ENCODE measurements around the gene NUDT22. TPM values are rescaled to one million over a fixed set of nuclear protein-coding genes. Genes with fewer than 3 reads are reported as not detected.

Gene NUDT22
- total RNA-seq, 3 donors from 2014 or later, result 34.2 to 58.0 (median 36.7) TPM

GRCh38 chr11:64260147-64260708 is 34.2 kb downstream of the NUDT22 start:
- TF ChIP-seq POLR2A (IDR thresholded peaks at IDR 0.05), result no peak
- no peak for TF ChIP-seq POLR2AphosphoS5 (IDR thresholded peaks at IDR 0.05)
- no peak for TF ChIP-seq CTCF (IDR thresholded peaks at IDR 0.05)
- H3K4me3 ChIP-seq, result no peak overlapping the region
- no peaks in the 10 kb centered on the region for H3K36me3 ChIP-seq
- no peak for DNase-seq (ENCODE audit: low spot score in 2 of 2)
- intact Hi-C loops (cut with DNase I; ENCODE audit: low total_unique reads), result no loop called here
- H3K27me3 ChIP-seq, result no peaks in the 10 kb centered on the region
- H3K9me3 ChIP-seq, result no peaks in the 10 kb centered on the region
- H3K4me1 ChIP-seq, result no peaks in the 10 kb centered on the region
- H3K27ac ChIP-seq, result no peak overlapping the region

DNA sequence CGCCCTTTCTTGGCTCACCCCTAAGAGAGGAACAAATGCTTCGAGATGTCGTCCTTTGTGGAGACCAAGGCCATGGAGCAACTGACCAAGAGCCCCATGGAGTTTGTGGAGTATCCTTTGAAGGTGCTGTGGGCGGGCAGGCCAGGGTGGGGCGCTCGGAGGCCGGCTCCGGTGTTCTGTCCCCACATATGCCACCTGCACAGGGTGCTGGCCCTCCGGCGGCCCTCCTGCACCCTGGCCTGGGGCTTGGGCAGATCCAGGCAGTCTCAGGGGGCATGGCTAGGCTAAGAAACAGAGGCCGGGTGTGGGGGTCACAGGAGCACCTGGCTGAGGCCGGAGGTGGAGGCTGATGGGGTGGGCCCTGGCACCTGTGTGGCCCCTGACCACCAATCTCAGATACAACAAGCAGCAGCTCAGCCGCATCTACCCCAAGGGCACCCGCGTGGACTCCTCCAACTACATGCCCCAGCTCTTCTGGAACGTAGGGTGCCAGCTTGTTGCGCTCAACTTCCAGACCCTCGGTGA is 35.5 kb downstream of the NUDT22 start:
- H3K27me3 ChIP-seq, result no peaks in the 10 kb centered on the region
- no peak overlapping the region for H3K27ac ChIP-seq
- intact Hi-C loops (cut with DNase I; ENCODE audit: low total_unique reads), result no loop called here
- H3K9me3 ChIP-seq, result no peaks in the 10 kb centered on the region
- H3K4me1 ChIP-seq, result no peaks in the 10 kb centered on the region
- TF ChIP-seq CTCF (IDR thresholded peaks at IDR 0.05) (no peak), POLR2A (IDR thresholded peaks at IDR 0.05) (no peak), POLR2AphosphoS5 (IDR thresholded peaks at IDR 0.05) (no peak)
- no peak for DNase-seq (ENCODE audit: low spot score in 2 of 2)
- no peaks in the 10 kb centered on the region for H3K36me3 ChIP-seq
- no peak overlapping the region for H3K4me3 ChIP-seq

- intact Hi-C loops (cut with DNase I; ENCODE audit: low total_unique reads), result no loop called here
- H3K4me3 ChIP-seq, result no peak overlapping the region
- H3K27ac ChIP-seq, result no peak overlapping the region
- no peaks in the 10 kb centered on the region for H3K27me3 ChIP-seq
- no peaks in the 10 kb centered on the region for H3K36me3 ChIP-seq
- no peak for DNase-seq (ENCODE audit: low spot score in 2 of 2)
- H3K4me1 ChIP-seq, result peaks cover 0 to 5% of the 10 kb centered on the region in 2 donors
- no peak for TF ChIP-seq CTCF (IDR thresholded peaks at IDR 0.05)
- no peak for TF ChIP-seq POLR2AphosphoS5 (IDR thresholded peaks at IDR 0.05)
- TF ChIP-seq POLR2A (IDR thresholded peaks at IDR 0.05), result no peak
- H3K9me3 ChIP-seq, result no peaks in the 10 kb centered on the region
Observed at GRCh38 chr11:64262271-64263002, 36.4 kb downstream of the NUDT22 start.

- DNase-seq (ENCODE audit: low spot score in 2 of 2), result no peak
- Histone ChIP-seq H3K27me3 (no peaks in the 10 kb centered on the region), H3K27ac (no peak overlapping the region), H3K4me3 (no peak overlapping the region), H3K36me3 (no peaks in the 10 kb centered on the region), H3K4me1 (peaks cover 1 to 10% of the 10 kb centered on the region in 2 donors), H3K9me3 (no peaks in the 10 kb centered on the region)
- no peak for TF ChIP-seq POLR2A (IDR thresholded peaks at IDR 0.05)
- no peak for TF ChIP-seq CTCF (IDR thresholded peaks at IDR 0.05)
- no peak for TF ChIP-seq POLR2AphosphoS5 (IDR thresholded peaks at IDR 0.05)
- intact Hi-C loops (cut with DNase I; ENCODE audit: low total_unique reads), result no loop called here
Observed at GRCh38 chr11:64263021-64263946, 37.2 kb downstream of the NUDT22 start.
